GM21381 (cell line): ENCODE data around the gene PTCH2.

Experiments
- ATAC-seq: cut with Tn5 transposase; IDR thresholded peaks from one replicate; pipeline ENCODE4 v1.9.1; 2021; ENCODE audit warnings: mild to moderate bottlenecking, moderate library complexity; ENCODE audit not compliant: unreplicated experiment

PTCH2 gene, protein sequence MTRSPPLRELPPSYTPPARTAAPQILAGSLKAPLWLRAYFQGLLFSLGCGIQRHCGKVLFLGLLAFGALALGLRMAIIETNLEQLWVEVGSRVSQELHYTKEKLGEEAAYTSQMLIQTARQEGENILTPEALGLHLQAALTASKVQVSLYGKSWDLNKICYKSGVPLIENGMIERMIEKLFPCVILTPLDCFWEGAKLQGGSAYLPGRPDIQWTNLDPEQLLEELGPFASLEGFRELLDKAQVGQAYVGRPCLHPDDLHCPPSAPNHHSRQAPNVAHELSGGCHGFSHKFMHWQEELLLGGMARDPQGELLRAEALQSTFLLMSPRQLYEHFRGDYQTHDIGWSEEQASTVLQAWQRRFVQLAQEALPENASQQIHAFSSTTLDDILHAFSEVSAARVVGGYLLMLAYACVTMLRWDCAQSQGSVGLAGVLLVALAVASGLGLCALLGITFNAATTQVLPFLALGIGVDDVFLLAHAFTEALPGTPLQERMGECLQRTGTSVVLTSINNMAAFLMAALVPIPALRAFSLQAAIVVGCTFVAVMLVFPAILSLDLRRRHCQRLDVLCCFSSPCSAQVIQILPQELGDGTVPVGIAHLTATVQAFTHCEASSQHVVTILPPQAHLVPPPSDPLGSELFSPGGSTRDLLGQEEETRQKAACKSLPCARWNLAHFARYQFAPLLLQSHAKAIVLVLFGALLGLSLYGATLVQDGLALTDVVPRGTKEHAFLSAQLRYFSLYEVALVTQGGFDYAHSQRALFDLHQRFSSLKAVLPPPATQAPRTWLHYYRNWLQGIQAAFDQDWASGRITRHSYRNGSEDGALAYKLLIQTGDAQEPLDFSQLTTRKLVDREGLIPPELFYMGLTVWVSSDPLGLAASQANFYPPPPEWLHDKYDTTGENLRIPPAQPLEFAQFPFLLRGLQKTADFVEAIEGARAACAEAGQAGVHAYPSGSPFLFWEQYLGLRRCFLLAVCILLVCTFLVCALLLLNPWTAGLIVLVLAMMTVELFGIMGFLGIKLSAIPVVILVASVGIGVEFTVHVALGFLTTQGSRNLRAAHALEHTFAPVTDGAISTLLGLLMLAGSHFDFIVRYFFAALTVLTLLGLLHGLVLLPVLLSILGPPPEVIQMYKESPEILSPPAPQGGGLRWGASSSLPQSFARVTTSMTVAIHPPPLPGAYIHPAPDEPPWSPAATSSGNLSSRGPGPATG

DNA sequence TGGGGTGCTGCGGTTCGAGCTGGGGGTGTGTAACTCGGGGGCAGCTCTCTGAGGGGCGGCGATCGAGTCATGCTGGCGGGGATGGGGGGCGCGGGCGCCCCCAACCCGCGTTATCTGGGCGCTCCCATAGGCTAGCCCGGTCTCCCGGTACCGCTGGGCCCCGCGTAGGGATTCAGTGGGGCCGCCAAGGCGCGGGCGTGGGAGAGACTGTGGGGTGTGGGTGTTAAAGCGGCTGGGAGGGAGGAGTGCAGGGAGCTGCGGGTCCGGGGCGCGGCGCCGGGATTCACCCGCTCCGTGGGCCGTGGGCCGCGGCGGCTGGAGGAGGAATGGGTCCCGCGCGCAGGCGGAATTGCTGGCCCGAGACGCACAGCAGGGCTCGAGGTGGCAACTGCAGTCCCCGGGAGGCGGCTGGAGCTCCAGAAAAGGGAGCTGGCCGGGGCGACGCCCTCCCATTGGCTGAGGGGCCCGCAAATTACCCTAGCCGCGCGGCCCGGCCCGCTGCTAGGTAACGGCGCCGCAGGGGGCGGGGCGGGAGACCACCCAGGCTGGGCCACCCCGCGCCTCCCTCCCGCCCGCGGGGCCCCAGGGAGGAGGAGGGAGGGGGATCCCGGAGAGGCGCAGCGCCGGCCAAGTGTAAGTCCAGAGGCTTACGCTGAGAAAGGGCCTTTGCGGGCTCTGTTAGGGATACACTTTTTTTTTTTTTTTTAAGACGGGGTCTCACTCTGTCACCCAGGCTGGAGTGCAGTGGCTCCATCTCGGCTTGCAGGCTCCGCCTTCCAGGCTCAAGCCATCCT lies at the start of gene PTCH2:
TSS of gene PTCH2 (minus strand) at position 392 of the 794 bp plus-strand sequence. CDS start at position 71, 321 bp downstream.
- no peak for ATAC-seq

GRCh38 chr1:44890007-44890406 lies 47.0 kb upstream of the PTCH2 start:
- no peak for ATAC-seq

- no peak for ATAC-seq
These were observed 42.4 kb upstream of the PTCH2 start for GRCh38 chr1:44885406-44885805.

DNA sequence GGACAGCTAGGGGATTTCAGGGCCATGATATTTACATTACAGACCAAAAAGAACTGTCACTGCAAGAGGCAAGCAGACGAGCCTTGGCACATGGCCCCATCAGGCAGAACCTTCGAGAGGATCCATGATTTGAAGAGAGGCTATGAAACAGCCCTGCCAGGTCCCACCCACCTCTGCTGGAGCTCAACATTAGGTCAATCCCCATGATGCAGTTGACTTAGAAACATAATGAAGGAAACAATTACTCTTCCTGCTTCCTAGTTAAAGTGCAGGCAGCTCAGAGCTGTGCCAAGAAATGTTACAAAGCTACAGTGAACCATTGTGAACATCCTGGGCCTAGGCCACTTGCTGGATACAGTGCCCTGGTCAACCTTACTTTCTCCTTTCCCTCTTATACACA lies 41.7 kb upstream of the PTCH2 start:
- ATAC-seq, result no peak

- ATAC-seq, result no peak
These were observed 38.1 kb upstream of the PTCH2 start for GRCh38 chr1:44881011-44881632.

- no peak for ATAC-seq
These were observed 31.1 kb upstream of the PTCH2 start for GRCh38 chr1:44874155-44874554.

DNA sequence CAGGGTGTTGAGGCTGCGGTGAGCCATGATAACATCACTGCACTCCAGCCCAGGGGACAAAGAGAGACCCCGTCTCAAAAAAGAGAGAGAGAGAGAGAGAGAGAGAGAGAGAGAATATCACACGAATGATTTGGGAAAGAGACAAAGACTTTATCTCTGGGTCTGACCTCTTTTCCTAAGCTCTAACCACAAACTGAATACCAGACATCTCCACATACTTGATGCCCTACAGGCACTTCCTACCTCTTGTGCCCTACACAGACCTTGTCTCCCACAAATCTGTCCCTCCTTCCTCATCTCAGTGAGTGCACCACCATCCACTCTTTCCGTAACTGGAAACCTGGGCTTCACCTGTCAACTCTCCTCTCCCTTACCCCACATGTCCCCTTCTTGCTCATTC lies 27.0 kb upstream of the PTCH2 start:
- ATAC-seq, result no peak

- ATAC-seq, result no peak
These were observed 24.7 kb upstream of the PTCH2 start for GRCh38 chr1:44867801-44868200.

- no peak for ATAC-seq
These were observed 19.9 kb upstream of the PTCH2 start for GRCh38 chr1:44862829-44863401.

- ATAC-seq, result no peak
These were observed 17.9 kb upstream of the PTCH2 start for GRCh38 chr1:44860891-44861425.

DNA sequence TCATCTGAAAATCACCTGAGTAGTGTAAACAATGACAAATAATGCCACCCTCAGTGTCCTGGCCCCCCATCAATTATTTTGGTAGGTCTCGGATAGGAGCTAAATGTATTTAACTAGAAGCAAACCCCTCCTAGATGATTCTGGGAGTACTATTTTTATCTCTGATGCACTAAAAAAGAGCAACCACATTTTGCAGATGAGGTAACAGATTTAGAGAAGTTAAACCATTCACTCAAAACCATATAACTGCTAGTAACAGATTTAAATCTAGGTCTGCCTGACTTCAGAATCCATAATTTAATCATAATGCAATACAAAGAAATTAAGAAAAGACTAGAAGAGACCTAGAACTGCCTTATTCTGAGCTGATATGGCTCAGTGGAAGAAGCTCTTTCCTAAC lies 17.3 kb upstream of the PTCH2 start:
- no peak for ATAC-seq

DNA sequence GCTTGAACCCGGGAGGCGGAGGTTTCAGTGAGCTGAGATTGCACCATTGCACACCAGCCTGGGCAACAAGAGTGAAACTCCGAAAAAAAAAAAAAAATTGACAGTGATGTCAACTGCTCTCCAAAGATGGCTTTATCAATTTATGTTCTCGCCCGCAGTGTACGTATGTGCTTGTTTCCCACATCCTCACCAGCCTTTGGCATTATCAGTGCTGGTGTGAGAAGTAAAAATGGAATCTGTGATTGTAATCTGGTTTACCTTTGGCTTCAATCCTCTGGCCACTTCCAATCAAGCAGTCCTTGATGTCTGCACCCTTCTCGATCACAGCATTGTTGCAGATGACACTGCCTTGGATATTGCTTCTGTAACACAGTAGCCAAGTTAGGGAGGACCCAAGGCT lies 14.4 kb upstream of the PTCH2 start:
- no peak for ATAC-seq

DNA sequence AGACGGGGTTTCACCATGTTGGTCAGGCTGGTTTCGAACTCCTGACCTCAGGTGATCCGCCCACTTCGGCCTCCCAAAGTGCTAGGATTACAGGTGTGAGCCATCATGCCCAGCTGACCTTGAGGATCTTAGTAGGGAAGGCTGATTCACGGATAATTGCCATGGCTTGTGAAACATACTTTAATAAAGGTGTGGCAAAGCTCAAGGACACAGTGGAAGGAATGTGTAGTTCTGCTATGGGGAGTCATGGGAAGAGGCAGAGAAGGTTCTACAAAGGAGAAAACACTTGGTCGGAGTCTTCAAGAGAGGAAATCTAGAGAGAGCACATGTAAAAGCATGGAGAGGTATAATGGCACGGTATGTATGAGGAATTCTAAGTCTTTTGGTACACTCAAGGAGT lies 12.7 kb upstream of the PTCH2 start:
- ATAC-seq, result no peak

DNA sequence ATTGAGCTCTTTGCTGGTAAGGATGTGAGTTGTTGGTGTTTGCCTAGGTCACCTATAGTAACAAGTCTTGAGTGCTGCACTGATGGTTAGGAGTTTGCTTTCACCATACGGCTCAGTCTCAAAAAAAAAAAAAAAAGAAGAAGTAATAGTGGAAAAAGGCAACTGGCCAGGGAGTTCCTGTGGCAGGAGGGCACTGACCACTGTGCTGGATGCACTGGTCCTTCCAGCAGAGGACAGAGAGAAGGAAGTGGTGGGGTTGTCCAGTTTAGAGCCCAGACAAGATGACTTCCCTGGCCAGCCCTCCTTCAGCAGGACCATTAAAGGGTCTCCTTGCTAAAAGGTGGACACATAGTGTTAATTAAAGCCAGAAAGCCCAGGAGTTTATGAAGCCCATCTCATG lies 11.9 kb upstream of the PTCH2 start:
- no peak for ATAC-seq

- no peak for ATAC-seq
These were observed 10.1 kb upstream of the PTCH2 start for GRCh38 chr1:44853201-44853600.

- no peak for ATAC-seq
These were observed 8.3 kb upstream of the PTCH2 start for GRCh38 chr1:44851308-44851707.

DNA sequence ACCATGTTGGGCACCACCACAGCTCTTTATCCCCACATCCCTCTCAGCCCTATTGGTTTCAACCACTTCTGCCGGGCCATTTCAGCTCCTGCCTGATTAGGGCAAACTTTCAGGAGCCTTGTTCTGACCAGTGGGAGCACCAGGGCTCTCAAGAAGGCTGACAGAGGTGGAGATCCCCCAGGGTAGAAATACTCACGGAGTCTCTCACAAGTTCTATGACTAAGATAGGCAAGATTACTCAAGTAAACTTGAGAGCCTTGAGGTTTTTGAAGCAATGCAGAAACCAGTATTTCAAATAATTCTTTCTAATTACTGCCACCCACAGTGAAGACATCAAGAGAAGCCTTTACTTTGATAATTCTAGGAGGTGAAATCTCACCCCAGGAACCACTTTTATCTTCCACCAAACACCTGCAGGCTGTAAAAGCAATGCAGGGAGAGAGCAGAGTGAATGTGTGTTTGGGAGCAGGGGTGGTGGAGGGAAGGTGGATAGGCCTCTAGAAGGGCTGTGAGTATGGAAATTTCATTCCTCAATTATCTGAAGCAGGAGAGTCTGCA lies 6.6 kb upstream of the PTCH2 start:
- no peak for ATAC-seq

GRCh38 chr1:44848456-44849181 lies 5.6 kb upstream of the PTCH2 start:
- no peak for ATAC-seq

DNA sequence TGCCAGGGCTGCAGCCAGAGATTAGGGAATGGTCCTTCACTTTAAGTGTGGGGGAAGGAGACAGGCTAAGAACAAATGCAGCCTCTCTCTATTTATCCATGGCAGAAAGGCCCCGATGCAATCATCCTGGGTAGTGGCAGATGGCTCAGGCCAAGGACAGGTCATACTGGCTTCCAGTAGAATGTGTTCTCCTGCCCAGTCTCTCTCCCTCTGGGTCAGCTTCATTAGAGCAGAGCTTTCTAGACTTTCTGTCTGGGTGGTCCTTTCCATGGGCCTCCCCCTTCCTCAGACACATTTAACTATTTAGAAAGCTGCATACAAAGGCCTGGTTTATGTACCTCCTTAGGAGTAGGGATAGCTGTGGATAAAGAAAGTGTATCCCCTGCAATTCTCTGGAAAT lies 4.8 kb upstream of the PTCH2 start:
- no peak for ATAC-seq
